ENCODE data around the gene MAPRE3. TPM values are rescaled to one million over a fixed set of nuclear protein-coding genes. Genes with fewer than 3 reads are reported as not detected.

Gene MAPRE3
- total and polyA plus RNA-seq, 2 donors (not counting 3 experiments of a cell fraction or from before 2014, with no cell fraction given) = 4.4 to 6.1 TPM

- H4K20me1 ChIP-seq (replicated peaks; ENCODE audit: control insufficient read depth, extremely low read depth, insufficient read depth, low read length) = no peaks in the 10 kb centered on the region
- POLR2A ChIA-PET = no interaction called here
Measured at GRCh38 chr2:26942543-26943295, 27.7 kb upstream of the MAPRE3 start.

More at GRCh38 chr2:26942543-26943295, 27.7 kb upstream of the MAPRE3 start:
- Histone ChIP-seq H3K4me3 (replicated peaks in 1 of 3; ENCODE audit: insufficient read depth in 1 of 3, low read depth in 1 of 3, low read length in 3 of 3) (no peak overlapping the region), H3K4me1 (ENCODE audit: control insufficient read depth, extremely low read depth, insufficient read depth, low read length) (no peaks in the 10 kb centered on the region), H3K27ac (ENCODE audit: insufficient read depth, low read depth, low read length) (no peak overlapping the region), H3K79me2 (ENCODE audit: control insufficient read depth, insufficient read depth, low read length) (no peaks in the 10 kb centered on the region), H3K36me3 (ENCODE audit: control insufficient read depth in 2 of 2, extremely low read depth in 1 of 2, insufficient read depth in 2 of 2, low read length in 2 of 2) (no peaks in the 10 kb centered on the region), H3K9me3 (replicated peaks; ENCODE audit: control insufficient read depth, insufficient read depth, low read length) (no peaks in the 10 kb centered on the region), H3K9me1 (replicated peaks; ENCODE audit: control insufficient read depth, extremely low read depth, insufficient read depth, low read length) (no peaks in the 10 kb centered on the region), H2AFZ (ENCODE audit: low read depth, low read length) (no peak overlapping the region), H3K9ac (replicated peaks; ENCODE audit: extremely low read depth, insufficient read depth, low read length) (no peak overlapping the region), H3K27me3 (ENCODE audit: control insufficient read depth in 2 of 2, insufficient read depth in 2 of 2, low read length in 2 of 2) (peaks cover 3 to 4% of the 10 kb centered on the region in 2 experiments), H3K4me2 (ENCODE audit: insufficient read depth, low read length) (no peak overlapping the region)
- intact Hi-C loops (cut with micrococcal nuclease) (loop anchor here (1.0 kb wide), 1 partner anchor 96 kb away; no protein-coding TSS in a partner anchor), dilution Hi-C loops (cut with MboI; ENCODE audit: extremely low pct_ligation_motif_present, low sequenced_read_pairs) (no loop called here)
- FAIRE-seq (no peak), DNase-seq (ENCODE audit: low read depth, low spot score) (peak; percentile 46)
- peak; percentile 78 for TF ChIP-seq CTCF (IDR thresholded peaks at IDR 0.05; ENCODE audit: extremely low read depth in 1 of 2, insufficient read depth in 1 of 2, low read depth in 1 of 2, low read length in 2 of 2)
- TF ChIP-seq EZH2 (IDR thresholded peaks at IDR 0.05; ENCODE audit: borderline replicate concordance, low read depth, low read length, severe bottlenecking) = no peak
- CTCF ChIA-PET = interaction anchor here (0.6 to 7.2 kb wide), 28 partner anchors 10 to 336 kb away, joined by 3 to 210 read pairs (median 5); partner anchors contain the start of genes AGBL5 and DPYSL5
- BruUV-seq (replicated peaks) = no TSS peak

Measured in endothelial cell of umbilical vein (primary cell).